T-helper 2 cell treated with Interferon-gamma antibody and Interleukin-4, amounts not matched to agents 100 ng/mL and 5 ng/mL, for 36 hours (primary cell): ENCODE results near the gene RCOR3. TPM values are rescaled to one million over a fixed set of nuclear protein-coding genes. Genes with fewer than 3 reads are reported as not detected.

Source experiments
- intact Hi-C: fragments of 100-400 bp; cut with micrococcal nuclease; formaldehyde crosslinking; loops from one replicate; pipeline ENCODE4 v1.15.1; 2023
- total RNA-seq: library from RNA; stranded (reverse); gene quantifications from 2 replicates; pipeline ENCODE4 v1.2.3, GENCODE V29; 2022

Gene RCOR3
- total RNA-seq, 1 donor from 2014 or later: 49.6 TPM

GRCh38 chr1:211323156-211324063, 64.2 kb downstream of the RCOR3 start:
- intact Hi-C loops: loop anchor here (1.0 to 5.0 kb wide), 7 partner anchors 30 to 714 kb away; partner anchors contain the start of genes DTL and INTS7

GRCh38 chr1:211324992-211325775, 66.0 kb downstream of the RCOR3 start:
- intact Hi-C loops: loop anchor here (2.0 to 5.0 kb wide), 3 partner anchors 252 to 712 kb away; partner anchors contain the start of genes DTL, INTS7 and SLC30A1

- intact Hi-C loops: loop anchor here (5.0 kb wide), 1 partner anchor 251 kb away; the partner anchor contains the start of gene SLC30A1
Measured at GRCh38 chr1:211326140-211326527, 67.0 kb downstream of the RCOR3 start.

GRCh38 chr1:211326528-211327345, 67.6 kb downstream of the RCOR3 start, which contains the start of gene TRAF5:
TRAF5 (plus strand) TSS chr1:211326833; CDS start chr1:211353240, 26,407 bp downstream.
- intact Hi-C loops: loop anchor here (1.0 to 5.0 kb wide), 2 partner anchors 9 to 251 kb away; partner anchors contain the start of gene SLC30A1

- intact Hi-C loops: loop anchor here (1.0 to 5.0 kb wide), 2 partner anchors 8 to 250 kb away; partner anchors contain the start of gene SLC30A1
Measured at GRCh38 chr1:211327346-211327921, 68.3 kb downstream of the RCOR3 start.

GRCh38 chr1:211328084-211328694, 69.0 kb downstream of the RCOR3 start:
- intact Hi-C loops: loop anchor here (5.0 kb wide), 1 partner anchor 249 kb away; the partner anchor contains the start of gene SLC30A1

GRCh38 chr1:211328866-211329475, 69.8 kb downstream of the RCOR3 start:
- intact Hi-C loops: loop anchor here (5.0 kb wide), 1 partner anchor 248 kb away; the partner anchor contains the start of gene SLC30A1

- intact Hi-C loops: loop anchor here (5.0 kb wide), 1 partner anchor 248 kb away; the partner anchor contains the start of gene SLC30A1
Measured at GRCh38 chr1:211329764-211330201, 70.6 kb downstream of the RCOR3 start.

GRCh38 chr1:211330282-211330936, 71.2 kb downstream of the RCOR3 start:
- intact Hi-C loops: no loop called here

- intact Hi-C loops: no loop called here
Measured at GRCh38 chr1:211331011-211331709, 72.0 kb downstream of the RCOR3 start.

- intact Hi-C loops: no loop called here
Measured at GRCh38 chr1:211332036-211332616, 73.0 kb downstream of the RCOR3 start.

GRCh38 chr1:211332830-211333229, 73.7 kb downstream of the RCOR3 start:
- intact Hi-C loops: no loop called here

- intact Hi-C loops: no loop called here
Measured at GRCh38 chr1:211333906-211334305, 74.7 kb downstream of the RCOR3 start.

GRCh38 chr1:211334986-211335385, 75.8 kb downstream of the RCOR3 start:
- intact Hi-C loops: loop anchor here (1.0 kb wide), 1 partner anchor 8 kb away; no protein-coding TSS in a partner anchor

- intact Hi-C loops: loop anchor here (1.0 kb wide), 1 partner anchor 8 kb away; no protein-coding TSS in a partner anchor
Measured at GRCh38 chr1:211335522-211336157, 76.5 kb downstream of the RCOR3 start.

GRCh38 chr1:211336161-211336560, 77.0 kb downstream of the RCOR3 start:
- intact Hi-C loops: no loop called here

- intact Hi-C loops: no loop called here
Measured at GRCh38 chr1:211336775-211337174, 77.6 kb downstream of the RCOR3 start.
